HT1080 (cell line): ENCODE data around the gene OR6A2. TPM values are rescaled to one million over a fixed set of nuclear protein-coding genes. Genes with fewer than 3 reads are reported as not detected.

ENCODE experiments used
- DNase-seq: peaks from one replicate; pipeline ENCODE4 v3.0.0-alpha.2; 2015; ENCODE audit warnings: low read depth
- total RNA-seq: library from RNA; depleted of rRNA; stranded (reverse); fragments of >200 nt; shearing (Covaris generic); gene quantifications from 2 replicates; pipeline ENCODE4 v1.2.3, GENCODE V29; 2014; rRNA removed

The OR6A2 gene
- total RNA-seq, 1 experiment from 2014 or later, result not detected

DNA sequence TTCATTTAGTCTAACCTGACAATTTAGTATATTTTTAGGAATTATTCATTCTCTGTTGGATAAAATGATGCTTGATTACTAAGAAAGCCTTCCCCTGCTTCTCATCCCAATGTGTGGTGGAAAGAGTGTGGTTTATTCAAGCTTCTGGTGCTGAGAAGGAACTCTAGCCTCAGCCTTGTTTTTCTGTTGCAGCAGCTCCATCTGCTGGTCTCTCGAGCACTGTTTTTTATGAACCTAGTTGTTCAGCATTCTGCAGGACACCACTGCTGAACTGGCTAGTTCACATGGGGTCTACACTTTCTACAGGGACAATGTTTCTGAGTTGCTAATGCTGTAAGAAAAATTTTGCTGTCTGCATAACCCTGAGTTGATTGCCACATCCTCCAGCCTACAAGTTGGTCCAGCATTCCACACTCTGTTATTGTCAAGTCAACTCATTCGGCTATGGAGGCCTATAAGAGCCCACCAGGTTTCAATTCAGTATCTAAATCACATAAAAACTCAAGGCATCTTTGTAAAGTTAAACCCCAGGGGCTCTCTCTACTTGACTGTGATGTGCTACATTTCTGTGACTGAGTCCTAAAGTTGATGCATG, 42.0 kb downstream of the OR6A2 start:
- peak; percentile 45 for DNase-seq

DNA sequence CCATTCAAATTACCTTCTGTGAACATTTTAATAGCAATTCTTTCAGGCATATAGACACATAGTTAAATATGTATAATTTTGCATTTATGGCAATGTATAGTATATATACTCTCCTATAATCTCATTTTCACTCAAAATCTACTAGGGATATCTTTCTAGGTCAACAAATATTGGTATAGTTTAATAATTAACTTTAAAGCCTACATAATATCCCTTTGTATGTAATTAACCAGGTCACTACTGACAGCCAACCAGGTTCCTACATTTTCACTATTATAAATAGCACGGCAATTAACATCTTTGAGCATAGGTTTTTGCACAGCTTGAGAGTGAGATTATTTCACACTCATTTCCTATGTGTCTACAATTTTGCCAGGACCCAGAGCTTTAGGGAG, 43.5 kb downstream of the OR6A2 start:
- DNase-seq, result no peak

DNA sequence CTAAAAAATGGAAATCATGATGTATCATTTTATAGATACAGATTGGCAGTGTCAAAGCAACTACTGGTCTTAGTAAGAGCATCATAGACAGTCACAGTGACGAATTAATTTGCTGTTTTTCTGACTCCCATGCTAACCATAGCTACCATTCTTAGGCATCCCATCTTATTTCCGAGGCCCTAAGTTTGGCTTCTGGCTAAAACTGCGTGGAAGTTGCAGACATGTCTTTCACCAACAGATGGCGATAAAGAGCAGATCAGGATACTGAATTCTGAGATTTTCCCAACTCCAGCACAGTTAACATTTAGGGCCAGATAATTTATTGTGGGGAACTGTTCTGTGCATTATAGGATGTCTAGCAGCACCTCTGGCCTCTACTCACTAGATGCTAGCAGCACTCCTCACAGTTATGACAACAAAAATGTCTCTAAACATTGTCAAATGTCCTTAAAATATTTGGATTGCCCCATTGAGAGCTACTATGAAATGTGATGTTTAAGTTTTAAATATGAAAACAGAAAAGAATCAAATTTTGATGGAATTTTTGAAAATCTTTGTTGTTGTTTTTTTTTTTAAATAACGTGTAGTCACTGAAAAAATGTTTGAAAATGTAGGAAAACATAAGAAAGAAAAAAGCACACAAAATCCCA, 44.1 kb downstream of the OR6A2 start:
- DNase-seq, result peak; percentile 25

DNA sequence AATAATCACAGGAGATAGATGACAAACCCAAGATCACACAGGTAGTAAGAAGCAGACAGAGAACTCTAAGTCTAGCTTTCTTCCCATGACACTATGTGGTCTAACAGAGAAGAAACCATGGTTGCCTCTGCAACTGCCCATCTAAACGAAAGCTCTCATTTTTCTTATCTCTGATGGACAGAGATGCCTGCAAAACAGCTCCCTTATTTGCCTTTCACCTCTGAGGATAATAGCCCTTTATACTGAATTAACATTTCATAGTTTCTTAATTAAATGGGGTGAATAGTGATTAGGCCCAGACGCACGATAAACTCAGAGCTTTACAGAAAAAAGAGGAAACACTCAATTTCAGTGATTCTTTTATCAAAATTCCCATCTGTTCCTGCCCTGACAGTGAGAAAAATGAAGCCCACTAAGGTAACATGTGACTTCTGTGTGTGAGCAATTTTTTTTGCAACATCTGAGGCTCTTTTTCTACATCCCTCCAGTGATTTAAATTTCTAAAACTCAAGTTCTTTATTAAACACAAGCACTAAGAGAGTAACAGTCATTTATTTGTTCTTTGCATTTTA, 52.3 kb downstream of the OR6A2 start:
- DNase-seq, result no peak

DNA sequence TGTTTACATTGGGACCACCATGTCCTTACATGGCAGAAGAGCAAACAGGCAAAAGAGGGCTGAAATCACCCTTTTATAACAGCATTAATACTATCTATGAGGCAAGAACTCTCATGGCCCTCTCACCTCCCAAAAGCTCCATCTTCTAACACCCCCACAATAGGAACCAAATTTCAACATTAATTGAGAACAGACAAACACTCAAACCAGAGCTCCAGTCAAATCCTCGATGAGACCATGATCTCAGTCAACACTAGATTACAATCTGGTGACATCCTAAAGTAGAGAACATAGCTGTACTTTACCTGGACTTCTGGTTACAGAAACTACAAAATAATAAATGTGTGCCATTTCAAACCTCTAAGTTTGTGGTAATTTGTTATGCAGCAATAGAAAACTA, 52.9 kb downstream of the OR6A2 start:
- no peak for DNase-seq

DNA sequence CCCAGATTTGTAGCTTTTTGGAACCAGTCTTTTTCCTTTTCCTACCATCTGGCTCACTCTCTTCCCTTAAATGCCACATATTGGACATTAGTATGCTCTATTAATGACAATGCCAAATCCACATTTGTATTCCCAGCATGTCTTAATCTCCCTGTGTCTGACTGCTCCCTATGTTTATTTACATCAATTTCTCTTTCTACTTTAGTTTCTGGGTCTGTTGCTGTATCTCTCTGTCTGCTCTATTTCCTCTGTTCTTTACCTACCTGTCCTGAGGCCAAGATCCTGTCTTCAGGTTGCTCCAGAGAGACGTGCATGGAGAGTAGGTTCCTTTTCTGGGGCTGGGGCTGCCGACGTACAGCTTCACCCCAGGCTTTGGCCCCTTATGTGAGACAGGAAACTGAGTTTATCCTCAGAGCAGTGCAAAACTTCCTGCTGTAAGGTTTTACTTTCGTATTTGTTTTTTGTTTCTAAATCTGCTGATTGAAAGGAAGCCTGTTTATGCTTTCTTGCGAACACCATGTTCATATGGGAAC, 53.3 kb downstream of the OR6A2 start:
- no peak for DNase-seq

DNA sequence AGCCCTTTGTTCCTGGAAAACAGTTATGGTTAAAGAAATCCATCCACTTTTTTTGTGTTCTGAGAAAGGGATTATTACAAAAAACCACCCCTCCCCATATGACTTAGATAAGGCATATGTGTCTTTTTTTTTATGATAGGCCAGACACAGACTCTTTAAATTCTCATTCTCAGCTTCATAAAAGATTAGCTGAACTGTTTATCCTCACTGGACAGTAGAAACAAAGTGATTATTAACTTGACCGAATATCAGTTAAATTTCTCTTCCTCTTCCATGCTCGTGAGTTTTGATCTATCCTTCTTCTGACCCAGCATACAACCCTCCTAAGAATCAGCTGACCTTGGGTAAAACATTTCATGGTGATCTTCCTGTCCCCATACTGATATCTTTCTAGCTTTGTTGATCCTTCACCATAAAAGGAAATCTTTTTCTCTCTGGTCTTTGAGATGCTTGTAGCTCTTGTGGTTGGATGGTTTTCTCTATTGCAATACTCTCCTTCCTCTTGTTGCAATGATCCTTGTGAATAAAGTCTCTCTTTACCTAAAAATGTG, 53.9 kb downstream of the OR6A2 start:
- no peak for DNase-seq

DNA sequence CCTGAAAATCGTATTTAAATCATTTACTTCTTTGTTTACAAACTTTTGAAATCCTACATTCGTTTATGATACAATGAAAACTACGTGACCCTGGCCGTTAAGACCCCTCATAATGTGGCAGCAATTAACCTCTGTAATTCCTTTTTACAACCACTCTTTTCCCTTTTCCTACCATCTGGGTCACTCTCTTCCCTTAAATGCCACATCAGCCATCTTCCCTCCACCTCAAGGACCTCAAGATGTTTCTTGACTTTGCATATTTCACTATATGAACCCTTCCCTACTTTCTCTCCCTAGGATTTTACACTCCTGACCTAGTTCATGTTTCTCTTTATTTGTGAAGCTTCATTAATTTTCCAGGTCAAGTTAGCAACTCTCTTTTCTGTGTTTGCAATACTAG, 54.5 kb downstream of the OR6A2 start:
- no peak for DNase-seq

DNA sequence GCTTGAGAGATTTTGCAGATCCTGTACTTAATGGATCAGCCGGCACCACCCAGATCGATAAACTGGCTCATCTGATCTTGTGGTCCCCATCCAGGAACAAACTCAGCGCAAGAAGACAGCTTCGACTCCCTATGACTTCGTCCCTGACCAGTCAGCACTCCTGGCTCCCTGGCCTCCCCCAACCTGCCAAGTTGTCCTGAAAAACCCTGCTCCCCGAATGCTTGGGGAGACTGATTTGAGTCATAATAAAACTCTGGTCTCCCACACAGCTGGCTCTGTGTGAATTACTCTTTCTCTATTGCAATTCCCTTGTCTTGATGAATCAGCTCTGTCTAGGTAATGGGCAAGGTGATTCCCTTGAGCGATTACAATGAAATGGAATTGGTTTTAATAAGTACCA, 57.2 kb downstream of the OR6A2 start:
- DNase-seq, result no peak

Other genes with a start within 250 kb of the OR6A2 start
- 40.8 and 44.9 TPM in 2 replicates for gene RRP8, start 196.1 kb downstream of the OR6A2 start, total RNA-seq
- gene ILK, start 195.9 kb downstream of the OR6A2 start, total RNA-seq, result 142 and 149 TPM in 2 replicates
- 228 and 254 TPM in 2 replicates for gene TAF10, start 187.5 kb downstream of the OR6A2 start, total RNA-seq
- 10.7 and 31.2 TPM in 2 replicates for gene TPP1, start 180.3 kb downstream of the OR6A2 start, total RNA-seq
- gene DCHS1, start 143.9 kb downstream of the OR6A2 start, total RNA-seq, result 0.57 and 0.66 TPM in 2 replicates
- 93.0 and 140 TPM in 2 replicates for gene MRPL17, start 116.3 kb downstream of the OR6A2 start, total RNA-seq
- gene OR2AG2, start 27.7 kb downstream of the OR6A2 start, total RNA-seq, result not detected in 2 replicates
- not detected in 2 replicates for gene OR2AG1, start 16.7 kb downstream of the OR6A2 start, total RNA-seq
- not detected in 2 replicates for gene OR10A5, start 46.0 kb upstream of the OR6A2 start, total RNA-seq
- not detected in 2 replicates for gene OR10A2, start 63.4 kb upstream of the OR6A2 start, total RNA-seq
- gene OR10A4, start 76.9 kb upstream of the OR6A2 start, total RNA-seq, result not detected in 2 replicates
- gene OR2D2, start 92.8 kb upstream of the OR6A2 start, total RNA-seq, result not detected in 2 replicates
- gene OR2D3, start 121.3 kb upstream of the OR6A2 start, total RNA-seq, result not detected in 2 replicates
- gene ZNF215, start 126.7 kb upstream of the OR6A2 start, total RNA-seq, result not detected in 2 replicates
- 0.03 TPM in 1 of 2 replicates, not detected in the other for gene ZNF214, start 220.7 kb upstream of the OR6A2 start, total RNA-seq
- not detected in 2 replicates for gene NLRP14, start 220.8 kb upstream of the OR6A2 start, total RNA-seq